Fibroblast of pulmonary artery (primary cell): ENCODE measurements around the gene SMARCC2.

Experiments
- DNase-seq: peaks from one replicate; pipeline ENCODE4 v3.0.0-alpha.2; 2010; ENCODE audit warnings: low read depth
- H3K4me3 ChIP-seq: replicated peaks from 2 replicates; pipeline ENCODE4 v1.5.1; 2011; ENCODE audit warnings: low read depth, mild to moderate bottlenecking, control low read depth, low read length, moderate library complexity
- CTCF ChIP-seq: IDR thresholded peaks from 2 replicates; pipeline ENCODE4 v1.5.1; 2011; ENCODE audit warnings: mild to moderate bottlenecking, control low read depth, low read length, inconsistent platforms; ENCODE audit errors: missing control alignments

Gene SMARCC2

DNA sequence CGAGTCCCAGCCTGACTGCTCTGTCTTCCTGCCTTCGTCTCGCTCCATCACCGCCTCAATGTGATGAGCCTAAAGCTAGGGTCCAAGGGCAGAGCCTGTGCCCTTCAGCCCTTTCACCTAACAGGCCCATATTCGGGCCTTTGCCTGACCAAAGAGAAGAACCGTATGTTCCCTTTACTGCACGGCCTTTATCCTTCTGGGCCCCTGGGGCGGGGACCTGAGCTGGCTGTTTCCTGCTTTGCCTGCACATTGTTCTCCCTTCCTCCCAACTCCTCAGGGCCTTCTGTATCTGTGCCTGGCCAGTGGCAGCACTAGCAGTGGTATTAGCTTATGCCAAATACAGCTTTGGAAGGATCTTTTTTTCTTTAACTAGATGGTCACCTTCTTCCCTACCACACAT, 45.4 kb downstream of the SMARCC2 start:
- no peak for TF ChIP-seq CTCF
- no peak overlapping the region for H3K4me3 ChIP-seq
- DNase-seq = no peak

GRCh38 chr12:56143217-56143616, 46.1 kb downstream of the SMARCC2 start:
- no peak for DNase-seq
- no peak overlapping the region for H3K4me3 ChIP-seq
- no peak for TF ChIP-seq CTCF

DNA sequence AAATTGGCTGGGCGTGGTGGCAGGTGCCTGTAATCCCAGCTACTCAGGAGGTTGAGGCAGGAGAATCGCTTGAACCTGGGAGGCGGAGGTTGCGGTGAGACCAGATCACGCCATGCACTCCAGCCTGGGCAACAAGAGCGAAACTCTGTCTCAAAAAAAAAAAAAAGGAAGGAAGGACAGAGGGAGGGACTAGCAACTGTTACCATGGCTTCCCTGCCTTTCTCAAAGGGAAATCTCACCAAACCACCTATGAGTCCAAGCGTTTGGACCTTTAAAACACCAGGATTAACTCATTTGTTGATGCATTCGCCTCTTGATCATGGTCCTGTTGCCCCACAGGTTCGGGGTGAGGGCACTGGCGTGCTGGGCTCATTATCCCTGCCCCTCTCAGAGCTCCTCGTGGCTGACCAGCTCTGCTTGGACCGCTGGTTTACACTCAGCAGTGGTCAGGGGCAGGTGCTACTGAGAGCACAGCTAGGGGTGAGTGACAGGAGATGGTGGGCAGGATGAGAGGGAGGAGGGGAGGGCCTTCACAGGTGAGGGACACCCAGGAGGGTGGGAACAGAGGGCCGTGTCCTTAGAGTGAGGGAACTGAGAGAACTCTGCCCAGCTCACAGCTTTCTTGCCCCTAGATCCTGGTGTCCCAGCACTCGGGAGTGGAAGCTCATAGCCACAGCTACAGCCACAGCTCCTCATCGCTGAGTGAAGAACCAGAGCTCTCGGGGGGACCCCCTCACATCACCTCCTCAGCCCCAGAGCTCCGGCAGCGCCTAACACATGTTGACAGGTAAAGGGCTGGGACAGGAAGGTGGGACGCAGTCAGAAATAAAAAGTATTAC, 47.1 kb downstream of the SMARCC2 start:
- TF ChIP-seq CTCF = no peak
- DNase-seq = no peak
- no peak overlapping the region for H3K4me3 ChIP-seq

- no peak for TF ChIP-seq CTCF
- DNase-seq = no peak
- no peak overlapping the region for H3K4me3 ChIP-seq
Measured at GRCh38 chr12:56137853-56138571, 51.3 kb downstream of the SMARCC2 start.

DNA sequence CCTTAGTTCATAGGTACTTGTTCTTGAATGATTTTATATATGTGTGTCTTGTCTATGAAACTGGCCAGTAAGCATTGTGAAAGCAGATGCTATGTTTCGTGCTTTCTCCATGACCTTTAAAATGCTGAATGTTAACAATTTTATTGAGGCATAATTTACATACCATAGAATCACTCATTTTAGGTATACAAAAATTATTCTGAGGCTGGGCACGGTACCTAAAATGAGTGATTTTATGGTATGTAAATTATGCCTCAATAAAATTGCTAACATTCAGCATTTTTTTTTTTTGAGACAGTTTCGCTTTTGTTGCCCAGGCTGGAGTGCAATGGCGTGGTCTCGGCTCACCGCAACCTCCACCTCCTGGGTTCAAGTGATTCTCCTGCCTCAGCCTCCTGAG, 54.4 kb downstream of the SMARCC2 start:
- no peak for TF ChIP-seq CTCF
- H3K4me3 ChIP-seq = no peak overlapping the region
- no peak for DNase-seq

DNA sequence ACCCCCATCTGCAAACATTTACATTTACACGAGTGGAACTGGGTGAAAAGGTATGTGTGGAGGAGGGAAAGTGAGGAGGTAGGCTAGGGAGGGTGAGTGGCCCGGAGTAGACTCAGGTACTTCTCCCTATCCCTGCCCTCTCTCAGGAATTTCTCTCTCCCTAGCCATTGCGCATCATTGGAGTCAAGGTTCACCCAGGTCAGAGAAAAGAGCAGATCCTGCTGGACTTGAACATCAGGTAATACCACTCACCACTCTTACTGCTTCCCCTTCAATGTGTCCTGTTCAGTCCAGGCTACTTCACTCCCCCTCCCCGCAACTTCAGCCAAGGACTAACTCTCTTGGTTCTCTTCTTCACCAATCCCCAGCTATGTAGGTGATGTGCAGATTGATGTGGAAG, 58.4 kb downstream of the SMARCC2 start:
- no peak for DNase-seq
- no peak for TF ChIP-seq CTCF
- H3K4me3 ChIP-seq = no peak overlapping the region
